Ishikawa (cell line): Measurements from ENCODE around the gene OGT.

Source experiments
- CREB1 ChIP-seq: IDR thresholded peaks from 2 replicates; pipeline ENCODE4 v1.6.1; 2012; ENCODE audit warnings: low read depth
- EP300 ChIP-seq: IDR thresholded peaks from 2 replicates; pipeline ENCODE4 v1.6.1; 2012; ENCODE audit warnings: borderline replicate concordance
- MAX ChIP-seq: IDR thresholded peaks from 2 replicates; pipeline ENCODE4 v1.6.1; 2012
- REST ChIP-seq: IDR thresholded peaks from 2 replicates; pipeline ENCODE4 v1.6.1; 2012; ENCODE audit warnings: low read depth, mild to moderate bottlenecking
- TAF1 ChIP-seq: IDR thresholded peaks from 2 replicates; pipeline ENCODE4 v1.6.1; 2012; ENCODE audit warnings: low read depth, mild to moderate bottlenecking

DNA sequence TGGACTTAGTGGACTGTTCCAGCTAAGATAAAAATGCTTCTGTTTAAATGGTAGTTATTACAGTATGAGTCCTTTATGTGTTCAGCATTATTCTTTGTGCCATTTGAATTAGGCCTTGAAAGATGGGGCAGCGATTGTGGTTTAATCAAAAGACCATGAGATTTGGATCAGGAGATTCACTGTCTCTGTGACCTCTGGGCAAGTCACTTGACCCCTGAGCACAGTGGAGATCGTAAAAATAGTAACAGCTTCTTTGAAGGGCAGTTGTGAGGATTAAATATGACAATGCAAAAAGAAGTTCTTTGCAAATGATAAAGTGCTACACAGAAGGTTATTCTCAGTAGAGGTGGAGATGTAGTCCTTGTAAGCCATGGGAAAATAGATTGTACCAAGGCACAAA lies 74.6 kb downstream of the OGT start:
- TF ChIP-seq CREB1: no peak
- no peak for TF ChIP-seq REST
- no peak for TF ChIP-seq TAF1
- TF ChIP-seq EP300: no peak
- no peak for TF ChIP-seq MAX
